ENCODE data around the gene IGF2R.

DNA sequence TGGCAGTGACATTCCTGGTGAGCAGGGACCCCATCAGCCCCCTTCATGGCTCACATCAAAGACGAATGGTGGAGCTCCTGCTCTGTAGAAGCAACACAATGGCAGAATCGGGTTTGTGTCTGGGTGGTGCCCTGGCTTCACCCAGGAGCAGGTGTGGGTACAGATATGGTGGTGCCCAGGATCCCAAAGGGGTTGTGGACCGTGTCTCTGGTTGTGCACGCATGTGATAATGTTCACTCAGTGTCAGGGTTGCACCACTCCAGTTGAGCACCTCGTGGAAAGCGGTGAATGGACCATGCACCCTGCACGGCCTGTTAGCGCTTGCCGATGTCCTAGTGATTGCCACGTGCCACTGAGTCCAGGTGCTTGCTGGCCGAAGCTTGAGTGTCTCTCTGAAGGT, 63.0 kb downstream of the IGF2R start:
- TF ChIP-seq POLR2A (IDR thresholded peaks at IDR 0.05; ENCODE audit: low read length), result no peak
- no peak for TF ChIP-seq GATA1 (IDR thresholded peaks at IDR 0.05; ENCODE audit: low read depth, low read length)
